Measurements from ENCODE around the gene KMT2D.

DNA sequence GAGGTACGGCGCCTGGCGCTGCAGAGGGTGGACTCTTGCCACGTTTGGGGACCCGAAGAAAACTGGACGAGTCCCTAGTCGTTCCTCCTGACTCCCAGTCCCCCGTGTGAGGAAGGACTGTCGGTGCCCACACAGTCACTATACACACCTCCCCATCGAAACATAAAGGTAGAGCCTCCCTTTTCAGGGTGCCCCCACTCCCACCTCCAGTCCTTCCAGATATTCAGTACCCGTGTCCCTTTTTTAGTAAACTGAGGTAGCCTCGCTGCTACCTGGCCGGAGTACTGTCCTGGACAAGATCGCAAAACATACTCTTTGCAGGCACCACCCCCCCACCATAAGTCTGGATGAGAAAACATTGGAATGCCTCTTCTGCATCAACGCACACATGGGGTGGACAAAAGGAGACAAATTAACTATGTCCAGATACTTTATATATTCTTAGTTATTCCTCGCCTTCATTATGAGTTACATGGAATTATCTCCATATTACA lies 610 bp upstream of the KMT2D start:
- TF ChIP-seq, protein P1, sequence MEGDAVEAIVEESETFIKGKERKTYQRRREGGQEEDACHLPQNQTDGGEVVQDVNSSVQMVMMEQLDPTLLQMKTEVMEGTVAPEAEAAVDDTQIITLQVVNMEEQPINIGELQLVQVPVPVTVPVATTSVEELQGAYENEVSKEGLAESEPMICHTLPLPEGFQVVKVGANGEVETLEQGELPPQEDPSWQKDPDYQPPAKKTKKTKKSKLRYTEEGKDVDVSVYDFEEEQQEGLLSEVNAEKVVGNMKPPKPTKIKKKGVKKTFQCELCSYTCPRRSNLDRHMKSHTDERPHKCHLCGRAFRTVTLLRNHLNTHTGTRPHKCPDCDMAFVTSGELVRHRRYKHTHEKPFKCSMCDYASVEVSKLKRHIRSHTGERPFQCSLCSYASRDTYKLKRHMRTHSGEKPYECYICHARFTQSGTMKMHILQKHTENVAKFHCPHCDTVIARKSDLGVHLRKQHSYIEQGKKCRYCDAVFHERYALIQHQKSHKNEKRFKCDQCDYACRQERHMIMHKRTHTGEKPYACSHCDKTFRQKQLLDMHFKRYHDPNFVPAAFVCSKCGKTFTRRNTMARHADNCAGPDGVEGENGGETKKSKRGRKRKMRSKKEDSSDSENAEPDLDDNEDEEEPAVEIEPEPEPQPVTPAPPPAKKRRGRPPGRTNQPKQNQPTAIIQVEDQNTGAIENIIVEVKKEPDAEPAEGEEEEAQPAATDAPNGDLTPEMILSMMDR (IDR thresholded peaks at IDR 0.05): no peak
- TF ChIP-seq POLR2A (IDR thresholded peaks at IDR 0.05) (no peak), POLR2AphosphoS5 (IDR thresholded peaks at IDR 0.05) (no peak)
